HL-60 (cell line): ENCODE results near the gene STK24.

Source experiments
- DNase-seq, 2 experiments: peaks; one replicate each; pipeline ENCODE4 v3.0.0-alpha.2; 2010 to 2020; ENCODE audit warnings: low read depth in 1 of 2, low spot score in 1 of 2
- H3K27ac ChIP-seq: fragments of 250-450 bp; sonication (Bioruptor Pico); replicated peaks from 2 replicates; pipeline ENCODE4 v1.5.1; 2020; ENCODE audit warnings: mild to moderate bottlenecking, moderate library complexity
- H3K27me3 ChIP-seq: fragments of 250-450 bp; sonication (Bioruptor Pico); 2 replicates; pipeline ENCODE4 v1.5.1; 2021; ENCODE audit warnings: mild to moderate bottlenecking, moderate library complexity; ENCODE audit not compliant: insufficient read depth, poor library complexity, severe bottlenecking
- H3K4me3 ChIP-seq: replicated peaks from 2 replicates; pipeline ENCODE4 v1.5.1; 2011; ENCODE audit warnings: mild to moderate bottlenecking, control low read depth, low read length; ENCODE audit not compliant: insufficient read depth
- CTCF ChIP-seq: IDR thresholded peaks from one replicate; pipeline ENCODE4 v1.5.1; 2011; ENCODE audit warnings: low read length, control low read depth, inconsistent platforms; ENCODE audit not compliant: insufficient read depth
- GABPA ChIP-seq: IDR thresholded peaks from 2 replicates; pipeline ENCODE4 v1.6.1; 2012; ENCODE audit warnings: low read depth
- POLR2AphosphoS5 ChIP-seq: IDR thresholded peaks from 2 replicates; pipeline ENCODE4 v1.6.1; 2012; ENCODE audit warnings: low read depth
- REST ChIP-seq: IDR thresholded peaks from 2 replicates; pipeline ENCODE4 v1.6.1; 2012; ENCODE audit warnings: low read depth; ENCODE audit not compliant: insufficient replicate concordance
- SPI1 ChIP-seq: IDR thresholded peaks from 2 replicates; pipeline ENCODE4 v1.6.1; 2012; ENCODE audit warnings: low read depth, mild to moderate bottlenecking, borderline replicate concordance

Gene STK24

DNA sequence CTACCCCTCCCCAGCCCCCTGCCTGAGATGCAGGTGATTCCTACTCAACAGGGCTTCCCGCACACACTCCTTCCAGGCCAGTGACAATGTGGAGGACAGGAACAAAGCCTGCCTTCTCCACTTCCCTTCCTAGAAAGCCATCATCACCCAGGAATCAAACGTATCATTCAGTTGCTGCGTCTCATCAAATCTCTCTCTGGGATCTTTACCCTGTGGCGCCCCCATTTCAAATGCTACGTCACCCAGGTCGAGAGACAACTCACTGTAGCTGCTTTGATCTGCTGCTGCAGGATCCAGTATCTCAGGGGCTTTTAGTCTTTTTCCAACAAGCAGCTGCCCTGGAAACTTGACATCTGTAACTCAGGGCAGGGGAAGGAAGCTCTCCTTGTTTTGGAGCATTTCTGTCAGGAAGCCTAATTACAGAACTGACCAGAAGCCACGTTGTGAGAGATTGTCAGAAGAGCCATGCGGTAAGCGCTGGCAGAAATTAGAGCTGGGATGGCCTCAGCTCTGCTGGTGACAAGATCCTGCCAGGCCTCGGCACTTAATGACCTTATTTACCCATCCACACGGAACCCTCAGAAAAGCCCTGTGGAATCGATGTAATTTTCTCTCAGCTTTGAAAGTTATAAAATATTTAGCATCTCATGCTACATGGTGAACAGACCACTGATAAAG, 140.5 kb downstream of the STK24 start:
- DNase-seq: no peak
- TF ChIP-seq SPI1 (no peak), REST (no peak), GABPA (no peak), POLR2AphosphoS5 (no peak), CTCF (no peak)

DNA sequence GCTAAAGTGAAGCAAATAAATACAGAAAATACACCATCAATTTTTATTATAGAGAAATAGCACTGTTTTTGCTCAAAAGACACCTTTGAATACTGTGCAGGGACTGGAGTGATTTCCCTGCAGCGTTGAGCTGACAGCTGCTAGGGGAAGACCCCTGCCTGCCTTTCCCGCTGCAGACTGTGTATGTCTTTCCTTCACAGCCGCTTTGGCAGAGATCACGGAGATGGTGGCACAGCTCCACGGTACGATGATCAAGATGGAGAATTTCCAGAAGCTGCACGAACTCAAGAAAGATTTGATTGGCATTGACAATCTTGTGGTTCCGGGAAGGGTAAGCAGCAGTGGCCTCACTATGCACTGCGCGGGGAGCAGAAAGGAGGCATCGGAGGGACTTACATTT, 141.5 kb downstream of the STK24 start:
- Histone ChIP-seq H3K27me3 (peaks cover 9% of the 10 kb centered on the region), H3K27ac (no peak overlapping the region), H3K4me3 (no peak overlapping the region)
- TF ChIP-seq REST (no peak), GABPA (no peak), SPI1 (no peak), CTCF (no peak), POLR2AphosphoS5 (no peak)
- no peak for DNase-seq

More for the DNA sequence above, 140.5 kb downstream of the STK24 start:
- Histone ChIP-seq H3K4me3 (no peak overlapping the region), H3K27ac (no peak overlapping the region), H3K27me3 (peaks cover 2% of the 10 kb centered on the region)

GRCh38 chr13:98434060-98434459, 142.8 kb downstream of the STK24 start:
- H3K4me3 ChIP-seq: no peak overlapping the region
- TF ChIP-seq REST: no peak
- no peak for TF ChIP-seq POLR2AphosphoS5
- no peak for TF ChIP-seq SPI1
- no peak for TF ChIP-seq GABPA
- no peak for TF ChIP-seq CTCF
- H3K27ac ChIP-seq: no peak overlapping the region
- DNase-seq: no peak
- peaks cover 13% of the 10 kb centered on the region for H3K27me3 ChIP-seq
